HG03045 (cell line): ENCODE measurements around the gene MMRN2.
"Not testable (repeated sequence)": the region's sequence is repeated elsewhere in the genome, so short reads cannot be mapped to it uniquely, and the experiment has no call there.

ENCODE experiments used
- ATAC-seq: cut with Tn5 transposase; IDR thresholded peaks from one replicate; pipeline ENCODE4 v1.9.1; 2021; ENCODE audit warnings: mild to moderate bottlenecking, moderate library complexity; ENCODE audit not compliant: unreplicated experiment

The MMRN2 gene

DNA sequence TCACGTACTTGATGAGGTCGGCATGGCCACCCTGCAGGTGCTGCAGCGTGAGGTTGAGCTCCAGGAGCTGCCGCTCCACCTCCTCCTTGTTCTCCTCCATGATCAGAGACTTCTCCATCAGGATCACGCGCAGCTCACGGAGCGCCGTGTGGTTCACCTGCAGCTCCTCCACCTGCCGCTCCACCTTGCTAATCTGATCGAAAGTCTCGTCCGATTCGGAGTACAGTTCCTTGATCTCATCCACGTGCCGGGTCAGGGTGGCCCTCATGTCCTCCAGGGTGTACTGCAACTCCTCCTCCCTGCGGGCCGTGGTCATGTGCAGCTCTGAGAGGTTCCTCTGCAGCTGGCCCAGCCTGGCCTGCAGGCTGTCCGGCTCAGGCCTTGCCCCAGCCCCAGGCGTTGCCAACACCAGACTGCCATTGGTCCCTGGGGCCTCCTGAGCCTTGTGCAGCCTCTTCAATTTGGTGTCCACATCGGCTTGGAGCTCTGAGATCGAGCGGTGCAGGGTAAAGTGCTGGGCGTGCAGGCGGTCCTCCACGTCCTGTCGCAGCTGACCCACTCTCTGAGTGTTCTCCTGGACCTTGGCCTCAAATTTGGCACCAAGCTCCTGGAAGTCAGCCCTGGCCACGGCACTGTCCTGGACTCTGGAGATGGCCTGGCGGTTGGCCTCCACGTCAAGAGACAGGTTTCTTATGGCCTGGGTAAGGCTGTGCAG lies 13.9 kb downstream of the MMRN2 start:
- no peak for ATAC-seq

DNA sequence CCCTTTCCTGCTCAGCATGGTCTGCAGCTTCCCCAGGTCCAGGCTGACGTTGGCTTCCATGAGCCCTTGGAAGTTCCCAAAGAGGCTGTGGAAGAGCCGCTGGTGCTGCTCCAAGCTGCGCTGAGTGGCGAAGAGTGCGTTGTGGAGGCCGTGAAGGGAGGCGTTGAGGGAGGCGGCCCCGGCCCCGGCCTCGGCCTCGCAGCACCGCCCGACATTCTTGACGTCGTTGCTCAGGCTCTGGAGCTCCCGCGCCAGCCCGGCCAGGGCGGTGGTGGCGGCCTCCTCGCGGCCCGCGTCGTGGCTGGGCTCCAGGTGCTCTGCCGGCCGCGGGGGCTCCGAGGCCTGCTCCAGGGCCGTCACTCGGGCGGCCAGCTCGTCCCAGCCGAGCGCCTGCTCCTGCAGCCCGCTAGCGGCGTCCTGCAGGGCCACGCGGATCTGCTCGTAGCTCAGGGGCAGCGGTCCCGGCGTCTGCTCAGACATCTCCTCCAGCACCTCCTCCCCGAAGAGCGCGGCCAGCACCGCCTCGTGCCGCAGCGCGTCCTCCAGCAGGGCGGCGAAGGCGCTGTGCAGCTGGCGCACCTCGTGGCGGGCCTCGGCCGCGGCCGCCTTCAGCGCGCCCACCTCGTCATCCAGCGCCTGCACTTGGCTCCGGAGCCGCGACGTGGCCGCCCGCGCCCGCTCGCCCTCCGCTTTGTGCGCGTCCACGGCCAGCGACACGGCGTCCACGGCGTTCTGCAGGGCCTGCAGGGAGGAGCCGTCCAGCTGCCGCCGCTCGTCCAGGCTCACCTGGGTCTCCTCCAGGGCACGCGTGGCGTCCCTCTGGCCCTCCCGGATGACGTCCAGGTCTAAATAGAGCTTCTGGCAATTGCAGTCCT lies 14.7 kb downstream of the MMRN2 start:
- no peak for ATAC-seq

DNA sequence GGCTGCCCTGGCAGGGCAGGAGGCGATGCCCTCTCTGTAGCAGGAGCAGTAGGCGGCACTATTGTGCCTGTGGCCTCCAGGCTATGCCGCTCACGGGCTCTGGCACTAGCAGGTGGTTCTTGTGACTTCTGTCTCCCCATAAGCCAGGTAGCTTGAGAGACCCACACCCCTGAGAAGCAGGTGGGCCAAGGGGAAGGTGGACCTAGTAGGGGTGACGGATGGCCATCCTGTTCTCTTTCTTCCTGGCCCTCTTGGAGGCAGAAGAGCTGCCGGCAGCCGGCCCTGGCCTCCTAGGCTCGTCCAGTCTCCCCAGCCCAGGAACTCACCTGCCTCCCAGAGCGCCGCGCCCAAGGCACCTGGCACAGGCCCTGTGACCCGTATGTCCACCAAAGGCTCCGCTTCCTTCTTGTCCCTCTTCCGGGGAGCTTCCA lies 15.4 kb downstream of the MMRN2 start:
- ATAC-seq = no peak

DNA sequence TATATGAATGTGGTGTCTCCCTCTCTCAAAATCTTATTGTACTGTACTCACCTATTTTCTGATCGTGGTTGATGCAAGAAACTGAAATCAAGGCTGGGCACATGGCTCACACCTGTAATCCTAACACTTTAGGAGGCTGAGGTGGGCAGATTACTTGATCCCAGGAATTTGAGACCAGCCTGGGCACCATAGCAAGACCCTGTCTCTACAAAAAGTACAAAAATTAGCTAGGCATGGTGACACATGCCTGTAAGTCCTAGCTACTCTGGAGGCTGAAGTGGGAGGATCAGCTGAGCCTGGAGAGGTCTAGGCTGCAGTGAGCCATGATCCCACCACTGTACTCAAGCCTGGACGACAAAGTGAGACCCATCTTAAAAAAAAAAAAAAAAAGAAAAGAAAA lies 16.0 kb downstream of the MMRN2 start:
- ATAC-seq = no peak

DNA sequence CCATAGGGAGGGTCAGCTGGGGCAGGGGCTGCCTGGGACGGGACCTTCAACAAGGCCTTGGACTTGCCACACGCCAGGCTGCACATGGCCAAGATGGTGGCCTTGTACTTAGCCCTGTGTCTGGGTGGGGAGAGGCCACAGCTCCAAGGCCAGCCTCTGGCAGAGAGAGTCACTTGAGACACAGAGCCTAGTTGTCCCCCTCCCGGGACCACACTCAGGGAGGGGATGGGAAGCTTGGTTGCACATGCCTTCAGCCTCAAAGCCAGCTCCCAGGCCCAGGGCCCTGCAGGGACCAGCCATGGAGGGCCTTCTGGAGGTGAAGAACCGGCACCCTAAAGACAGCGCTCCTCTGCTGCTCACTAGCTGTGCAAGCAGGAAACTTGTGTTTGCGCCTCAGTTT lies 16.7 kb downstream of the MMRN2 start:
- ATAC-seq = no peak

DNA sequence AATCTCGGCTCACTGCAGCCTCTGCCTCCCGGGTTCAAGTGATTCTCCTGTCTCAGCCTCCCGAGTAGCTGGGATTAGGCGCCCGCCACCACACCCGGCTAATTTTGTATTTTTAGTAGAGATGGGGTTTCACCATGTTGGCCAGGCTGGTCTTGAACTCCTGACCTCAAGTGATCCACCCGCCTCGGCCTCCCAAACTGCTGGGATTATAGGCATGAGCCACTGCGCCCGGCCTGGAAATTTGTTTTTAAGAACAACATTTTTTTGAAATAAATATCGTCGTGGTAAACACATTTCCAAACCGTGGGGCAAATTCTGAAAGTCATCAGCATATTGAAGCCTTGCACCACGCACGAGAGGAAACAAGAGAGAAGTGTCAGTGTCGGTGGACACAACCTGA lies 17.3 kb downstream of the MMRN2 start:
- ATAC-seq = not testable (repeated sequence)

DNA sequence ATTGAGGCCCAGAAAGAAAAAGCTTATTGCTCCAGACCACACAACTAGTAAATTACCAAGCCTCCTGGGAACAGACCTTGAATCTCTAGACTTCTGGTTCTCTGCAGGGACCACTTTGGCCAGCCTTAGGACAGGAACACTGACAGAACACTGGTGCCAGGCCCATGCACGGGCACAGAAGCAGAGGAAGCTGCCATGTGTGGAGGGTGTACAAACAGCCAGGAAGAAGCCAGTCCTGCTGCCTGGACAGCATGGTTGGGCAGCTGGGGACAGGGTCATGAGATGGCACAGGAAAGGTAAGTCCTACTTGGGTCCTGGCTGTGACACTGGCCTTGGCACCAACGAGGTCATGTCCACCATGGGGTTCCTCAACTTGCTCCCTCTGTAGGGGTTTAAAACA lies 19.2 kb downstream of the MMRN2 start:
- ATAC-seq = no peak

DNA sequence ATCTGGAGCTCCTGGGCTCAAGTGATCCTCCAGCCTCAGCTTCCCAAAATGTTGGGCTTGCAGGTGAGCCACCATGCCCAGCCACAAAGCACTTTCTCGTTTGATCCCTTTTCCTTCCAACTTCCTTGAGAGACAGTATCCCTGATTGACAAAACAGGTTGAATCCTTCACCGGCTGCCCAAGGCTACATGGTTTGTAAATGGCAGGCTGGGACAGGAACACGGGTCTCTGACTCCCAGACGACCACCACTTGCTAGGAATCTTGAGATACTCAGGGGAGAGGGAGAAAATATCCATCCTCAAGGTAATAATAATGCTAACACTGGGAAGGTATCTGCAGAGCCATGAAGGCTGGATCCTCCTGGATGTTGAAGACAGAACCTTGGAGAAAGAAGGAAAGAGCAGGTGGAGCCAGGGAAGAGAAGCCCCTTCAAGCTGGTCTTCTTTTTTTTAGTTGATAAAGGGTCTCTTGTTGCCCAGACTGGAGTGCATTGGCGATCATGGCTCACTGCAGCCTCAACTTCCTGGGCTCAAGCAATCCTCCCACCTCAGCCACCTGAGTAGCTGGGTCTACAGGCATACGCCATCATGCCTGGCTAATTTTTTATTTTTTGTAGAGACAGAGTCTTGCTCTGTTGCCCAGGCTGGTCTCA lies 19.8 kb downstream of the MMRN2 start:
- no peak for ATAC-seq

DNA sequence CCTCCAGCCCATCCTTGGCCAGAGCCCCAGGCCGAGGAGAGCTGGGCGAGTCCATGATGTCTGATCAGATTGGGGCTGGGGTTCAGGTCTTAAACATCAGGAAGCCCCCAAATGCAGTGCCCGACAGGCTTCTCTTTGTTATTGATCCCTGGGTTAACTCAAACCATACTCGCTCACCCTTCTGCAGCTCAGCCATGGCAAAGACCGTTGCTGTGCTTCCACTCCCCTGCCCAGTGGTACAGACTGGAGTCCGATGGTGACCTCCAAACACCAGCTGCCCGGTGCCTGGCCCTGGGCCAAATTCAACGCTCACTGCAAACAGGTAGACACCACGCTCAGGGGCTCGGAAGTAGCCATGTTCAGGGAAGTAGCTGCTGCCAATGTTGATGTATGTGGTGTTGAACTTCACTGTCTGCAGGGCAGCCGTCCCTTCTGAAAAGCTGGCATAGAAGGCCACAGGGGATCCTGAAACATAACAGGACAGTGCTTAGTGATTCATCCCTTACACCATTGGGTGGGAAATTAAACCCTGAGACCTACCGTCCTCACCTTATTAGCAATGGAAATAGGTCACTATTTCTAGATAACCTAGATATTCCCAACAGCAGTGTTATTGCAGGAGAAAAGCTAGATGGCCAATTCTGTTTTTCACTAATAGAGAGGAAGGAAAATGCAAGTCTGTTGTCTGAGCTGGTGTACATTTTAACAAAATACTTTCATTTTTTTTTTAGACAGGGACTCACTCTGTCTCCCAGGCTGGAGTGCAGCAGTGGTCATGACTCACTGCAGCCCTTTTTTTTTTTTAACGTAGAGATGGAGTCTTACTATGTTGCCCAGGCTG lies 20.5 kb downstream of the MMRN2 start:
- no peak for ATAC-seq

DNA sequence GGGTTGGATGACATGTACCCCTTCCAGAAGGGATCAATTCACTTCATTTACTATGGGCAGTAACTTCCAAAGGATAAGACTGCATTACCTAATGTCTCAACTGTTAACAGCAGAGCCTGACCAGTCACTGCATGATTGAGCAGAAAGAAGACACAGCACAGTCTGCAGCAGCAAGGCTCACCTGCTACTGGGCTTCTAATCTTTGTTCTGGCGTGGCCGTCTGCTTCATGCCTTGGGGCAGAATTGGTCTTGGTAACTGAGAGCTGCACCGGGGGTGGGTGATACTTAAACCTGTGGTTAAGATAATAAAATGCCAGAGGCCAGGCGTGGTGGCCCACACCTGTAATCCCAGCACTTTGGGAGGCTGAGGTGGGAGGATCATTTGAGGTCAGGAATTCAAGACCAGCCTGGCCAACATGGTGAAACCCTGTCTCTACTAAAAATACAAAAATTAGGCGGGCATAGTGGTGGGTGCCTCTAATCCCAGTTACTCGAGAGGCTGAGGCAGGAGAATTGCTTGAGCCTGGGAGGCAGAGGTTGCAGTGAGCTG lies 23.2 kb downstream of the MMRN2 start:
- ATAC-seq = not testable (repeated sequence)

DNA sequence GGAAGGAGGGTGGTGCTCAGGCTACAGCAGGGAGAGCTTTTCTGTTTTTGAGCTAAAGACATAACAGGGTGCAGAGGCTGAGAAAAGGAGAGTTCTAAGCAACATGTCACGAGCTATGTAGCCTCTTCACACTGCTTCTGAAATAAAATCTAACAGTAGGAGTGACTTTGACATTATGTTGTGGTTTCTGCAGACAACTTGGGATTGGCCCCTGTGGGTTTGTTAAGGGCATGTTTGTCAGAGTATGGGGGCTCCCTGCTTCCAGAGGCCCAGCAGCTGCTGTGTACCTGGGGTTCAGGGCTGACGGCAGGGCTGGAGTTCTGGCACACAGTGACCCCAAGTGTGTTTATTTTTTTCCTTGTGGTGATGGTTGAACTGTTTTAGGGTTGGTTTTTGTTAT lies 24.7 kb downstream of the MMRN2 start:
- no peak for ATAC-seq

DNA sequence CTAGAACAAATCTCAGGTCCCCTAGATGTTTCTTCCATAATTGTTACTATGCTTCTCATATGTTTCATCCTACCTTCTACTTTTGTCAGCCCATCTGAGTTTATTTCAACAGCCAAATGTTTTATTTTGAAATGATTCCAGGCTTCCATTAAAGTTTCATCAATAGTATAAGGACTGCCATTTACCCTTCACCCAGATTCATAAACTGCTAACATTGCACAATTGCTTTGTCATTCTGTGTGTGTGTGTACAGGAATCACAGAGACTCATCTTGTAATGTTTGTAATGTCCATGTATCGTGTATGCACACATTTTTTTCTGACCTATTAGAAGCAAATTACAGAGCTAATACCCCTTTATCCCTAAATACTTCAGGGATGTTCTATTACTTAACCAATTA lies 25.5 kb downstream of the MMRN2 start:
- no peak for ATAC-seq

DNA sequence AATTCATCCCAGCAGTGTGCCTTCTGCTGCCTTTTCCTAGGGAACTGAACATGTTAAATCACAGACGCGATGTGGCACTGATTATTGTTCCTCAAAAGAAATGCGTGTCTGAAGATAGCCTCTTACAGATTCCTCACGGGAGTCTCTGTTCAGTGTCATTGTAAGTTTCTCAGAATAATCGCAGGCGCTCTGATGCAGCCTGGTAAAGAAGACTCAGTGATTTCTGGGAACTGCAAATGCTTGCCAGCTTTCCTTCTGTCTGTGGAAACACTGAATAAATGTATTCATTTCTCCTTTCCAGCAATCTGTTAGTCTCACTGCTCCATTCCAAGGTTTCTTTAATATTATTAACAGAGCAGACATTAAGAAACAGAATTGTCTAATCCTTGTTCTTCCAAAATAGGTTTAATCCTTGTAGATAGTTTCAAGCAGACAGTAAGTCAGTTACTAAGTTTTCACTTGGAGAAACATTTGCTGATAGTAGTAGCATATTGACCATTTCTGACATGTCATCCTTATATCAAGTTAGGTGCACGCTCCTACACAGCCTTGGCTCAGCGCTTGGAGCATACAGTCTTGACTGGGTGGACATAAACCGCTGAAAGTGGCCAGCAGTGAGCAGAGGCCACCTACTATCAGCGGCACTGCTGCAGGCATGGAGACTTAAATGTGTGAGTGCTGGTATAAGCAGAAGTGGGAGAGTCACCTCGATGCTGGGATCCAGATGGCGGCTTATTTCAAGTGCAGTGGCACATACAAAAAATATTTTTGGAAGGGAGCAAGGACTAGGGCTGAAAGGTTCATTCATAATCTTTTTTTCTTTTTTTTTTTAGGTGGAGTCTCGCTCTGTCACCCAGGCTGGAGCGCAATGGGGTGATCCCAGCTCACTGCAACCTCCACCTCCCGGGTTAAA lies 27.7 kb downstream of the MMRN2 start:
- ATAC-seq = no peak

DNA sequence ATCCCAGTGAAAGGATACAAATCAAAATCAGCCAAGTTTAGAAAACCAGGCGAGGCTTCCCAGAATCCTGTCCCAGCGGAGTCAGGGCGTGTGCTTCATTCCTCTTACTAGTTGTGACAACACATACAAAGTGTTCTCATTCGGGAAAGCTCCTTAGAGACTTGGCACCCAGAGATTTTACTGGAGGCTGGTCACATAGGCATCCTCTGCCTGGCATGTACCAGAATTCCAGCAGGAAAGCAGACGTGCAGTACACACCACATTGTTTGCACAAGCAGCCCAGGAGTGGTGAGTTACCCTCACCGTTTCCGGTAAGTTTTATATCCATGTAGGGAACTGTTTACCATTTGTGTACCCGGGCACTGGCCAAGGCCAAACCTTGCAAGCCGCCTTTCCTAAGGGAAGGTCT lies 34.9 kb downstream of the MMRN2 start:
- no peak for ATAC-seq

DNA sequence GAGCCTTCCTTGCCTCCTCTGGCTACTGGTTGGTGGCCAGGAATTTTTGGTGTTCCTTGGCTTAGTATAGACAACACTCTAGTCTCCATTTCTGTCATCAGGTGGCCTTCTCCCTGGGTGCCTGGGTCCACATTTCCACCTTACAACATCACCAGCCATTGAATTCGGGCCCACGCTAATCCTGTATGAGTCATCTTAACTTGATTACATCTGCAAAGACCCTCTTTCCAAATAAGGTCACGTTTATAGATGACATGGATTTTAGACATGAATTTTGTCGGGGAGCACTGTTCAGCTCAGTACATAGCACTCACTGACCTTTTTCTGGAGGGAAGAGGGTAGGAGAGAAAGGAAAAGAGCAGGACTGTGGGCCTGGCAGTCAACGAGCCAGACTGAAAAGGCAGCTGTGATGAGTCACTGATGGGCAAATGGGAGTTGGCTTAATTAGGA lies 39.4 kb downstream of the MMRN2 start:
- ATAC-seq = no peak

DNA sequence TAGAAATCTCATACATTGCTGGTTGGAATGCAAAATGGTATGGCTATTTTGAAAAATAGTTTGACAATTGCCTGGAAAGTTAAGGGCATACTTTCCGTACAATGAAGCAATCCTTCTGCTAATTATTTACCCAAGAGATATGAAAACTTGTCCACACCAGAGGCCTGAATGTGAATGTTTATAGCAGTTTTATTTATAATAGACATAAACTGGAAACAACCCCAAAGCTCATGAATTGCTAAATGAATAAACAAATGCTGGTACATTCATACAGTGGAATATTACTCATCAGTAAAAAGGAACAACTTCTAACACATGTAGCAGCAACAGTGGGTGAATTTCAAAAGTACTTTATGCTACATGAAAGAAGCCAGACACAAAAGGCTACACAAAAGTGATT lies 42.7 kb downstream of the MMRN2 start:
- ATAC-seq = no peak

DNA sequence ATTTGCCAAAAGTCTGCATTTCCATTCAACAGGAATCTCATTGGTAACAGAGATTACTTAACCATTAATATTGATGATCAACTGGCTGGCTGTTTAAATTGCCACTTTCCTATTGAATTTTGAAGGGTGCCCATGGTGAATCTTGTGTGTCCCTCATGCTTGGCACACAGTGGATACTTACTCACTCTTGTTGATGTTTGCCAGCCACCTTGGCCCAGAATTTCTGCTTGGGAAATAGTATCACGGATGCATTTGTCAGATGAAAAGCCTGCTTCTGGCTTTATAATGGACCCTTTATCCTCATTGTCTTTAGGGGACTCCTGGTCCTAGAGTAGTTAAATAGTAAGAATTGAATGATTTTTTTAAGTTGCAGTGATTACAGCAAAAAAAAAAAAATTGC lies 52.0 kb downstream of the MMRN2 start:
- ATAC-seq = no peak

DNA sequence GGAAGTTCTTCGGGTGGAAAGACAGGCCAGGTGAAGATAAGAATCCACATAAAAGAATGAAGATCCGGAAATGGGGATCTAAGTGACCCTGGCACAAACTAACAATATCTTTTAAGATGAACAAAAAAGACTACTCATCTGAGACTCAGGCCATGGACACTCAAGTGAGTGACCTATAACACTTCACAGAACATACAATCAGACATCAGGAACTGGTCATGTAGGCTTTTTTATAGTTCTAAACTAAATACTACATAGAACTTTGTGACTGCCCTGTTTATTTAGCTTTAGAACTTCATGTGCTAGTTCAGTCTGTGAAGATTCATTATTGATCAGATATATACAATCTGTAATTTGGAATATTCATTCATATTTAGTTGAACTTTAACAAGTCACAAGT lies 52.8 kb downstream of the MMRN2 start:
- ATAC-seq = no peak

DNA sequence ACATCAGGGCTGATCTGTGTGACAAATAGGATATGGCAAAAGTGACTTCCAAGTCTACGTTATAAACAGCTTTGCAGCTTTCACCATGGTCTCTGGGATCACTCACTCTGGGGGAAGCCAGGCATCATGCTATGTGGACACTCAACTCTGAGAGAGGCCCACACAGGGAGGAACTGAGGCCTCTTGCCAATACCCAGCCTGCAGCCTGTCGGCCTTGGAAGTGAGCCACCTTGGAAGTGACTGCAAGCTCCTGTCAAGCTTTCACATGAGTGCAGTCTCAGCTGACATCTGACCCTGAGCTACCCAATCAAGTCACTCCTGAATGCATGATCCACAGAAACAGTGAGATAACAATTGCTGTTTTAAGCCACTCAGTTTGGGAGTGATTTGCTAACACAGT lies 56.5 kb downstream of the MMRN2 start:
- no peak for ATAC-seq
